Thyroid gland (tissue), 4 donors: ENCODE data around the gene NUP214. TPM values are rescaled to one million over a fixed set of nuclear protein-coding genes. Genes with fewer than 3 reads are reported as not detected.
"Not testable (repeated sequence)": the region's sequence is repeated elsewhere in the genome, so short reads cannot be mapped to it uniquely, and the experiment has no call there.

Experiments
- DNase-seq, 2 donors: peaks; one replicate each; pipeline ENCODE4 v3.0.0-alpha.2; 2019
- H3K27ac ChIP-seq, 3 donors: fragments of 200-600 bp; sonication (generic); 1 replicate in 2 of 3; 2 replicates in 1 of 3; pipeline ENCODE4 v1.5.1; 2016 to 2019; ENCODE audit warnings: mild to moderate bottlenecking in 1 of 3, moderate library complexity in 1 of 3
- H3K27me3 ChIP-seq: fragments of 200-600 bp; sonication (generic); one replicate; pipeline ENCODE4 v1.5.1; 2019
- H3K36me3 ChIP-seq, 2 donors: fragments of 200-600 bp; sonication (generic); one replicate each; pipeline ENCODE4 v1.5.1; 2016 to 2019
- H3K4me1 ChIP-seq, 2 donors: fragments of 200-600 bp; sonication (generic); one replicate each; pipeline ENCODE4 v1.5.1; 2017 to 2019
- H3K4me3 ChIP-seq, 3 donors: fragments of 200-600 bp; sonication (generic); replicated peaks in 1 of 3; 1 replicate in 2 of 3; 2 replicates in 1 of 3; pipeline ENCODE4 v1.5.1; 2016; ENCODE audit warnings: mild to moderate bottlenecking in 1 of 3
- H3K9me3 ChIP-seq: fragments of 200-600 bp; sonication (generic); one replicate; pipeline ENCODE4 v1.5.1; 2017
- POLR2A ChIP-seq, 2 donors: fragments of 450-650 bp; IDR thresholded peaks; one replicate each; pipeline ENCODE4 v1.6.1; 2017; ENCODE audit warnings: antibody characterized with exemption in 2 of 2, mild to moderate bottlenecking in 2 of 2, moderate library complexity in 1 of 2
- WGBS, 2 donors: methylation state at CpG; one replicate each; pipeline ENCODE4 v1.1.5; 2017; 5-methylcytosine and 5-hydroxymethylcytosine counted together
- intact Hi-C: fragments of 100-400 bp; cut with DNase I; formaldehyde crosslinking; loops from one replicate; pipeline ENCODE4 v1.15.1; 2023
- total RNA-seq, 4 donors: library from RNA; depleted of rRNA; stranded (reverse); fragments of >200 nt; gene quantifications; one replicate each; pipeline ENCODE4 v1.2.3, GENCODE V29; 2016
- TF ChIP-seq, protein P1 (sequence below), 6 experiments: fragments of 200-600 bp in 3 of 6; fragments of 450-650 bp in 3 of 6; sonication (generic) in 3 of 6; IDR thresholded peaks; one replicate each; pipeline ENCODE4 v1.5.1; 2016 to 2019; ENCODE audit warnings: antibody characterized with exemption in 6 of 6, mild to moderate bottlenecking in 2 of 6, inconsistent platforms in 1 of 6, moderate library complexity in 1 of 6

Gene NUP214
- total RNA-seq, 4 donors from 2014 or later = 27.3 to 59.2 (median 46.6) TPM

DNA sequence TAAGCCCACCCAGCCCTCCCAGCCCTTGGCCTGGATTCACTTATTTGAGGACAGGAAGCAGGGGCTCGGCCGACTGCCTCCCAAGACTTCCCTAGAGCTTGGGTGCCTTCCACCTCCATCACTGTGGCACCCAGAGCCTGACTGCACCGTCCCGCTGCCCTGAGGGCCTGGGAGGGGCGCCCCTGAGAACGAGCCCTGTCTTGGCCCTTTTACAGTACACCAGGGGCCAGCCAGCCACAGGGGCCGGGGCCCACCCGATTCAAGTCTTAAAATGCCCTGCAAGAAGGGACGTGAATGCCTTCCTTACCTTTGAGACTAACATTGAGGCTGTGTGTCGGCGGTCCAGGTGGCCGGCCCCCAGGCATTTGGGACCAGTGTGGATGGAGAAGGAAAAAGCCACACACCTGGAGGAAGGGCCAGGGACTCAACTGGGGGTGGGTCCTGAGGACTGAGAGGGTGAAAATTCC is 134.1 kb downstream of the NUP214 start:
- Histone ChIP-seq H3K9me3 (no peaks in the 10 kb centered on the region), H3K4me1 (no peaks in the 10 kb centered on the region), H3K27ac (no peak overlapping the region), H3K4me3 (no peak overlapping the region), H3K36me3 (no peaks in the 10 kb centered on the region), H3K27me3 (no peaks in the 10 kb centered on the region)
- intact Hi-C loops = no loop called here
- TF ChIP-seq, protein P1, sequence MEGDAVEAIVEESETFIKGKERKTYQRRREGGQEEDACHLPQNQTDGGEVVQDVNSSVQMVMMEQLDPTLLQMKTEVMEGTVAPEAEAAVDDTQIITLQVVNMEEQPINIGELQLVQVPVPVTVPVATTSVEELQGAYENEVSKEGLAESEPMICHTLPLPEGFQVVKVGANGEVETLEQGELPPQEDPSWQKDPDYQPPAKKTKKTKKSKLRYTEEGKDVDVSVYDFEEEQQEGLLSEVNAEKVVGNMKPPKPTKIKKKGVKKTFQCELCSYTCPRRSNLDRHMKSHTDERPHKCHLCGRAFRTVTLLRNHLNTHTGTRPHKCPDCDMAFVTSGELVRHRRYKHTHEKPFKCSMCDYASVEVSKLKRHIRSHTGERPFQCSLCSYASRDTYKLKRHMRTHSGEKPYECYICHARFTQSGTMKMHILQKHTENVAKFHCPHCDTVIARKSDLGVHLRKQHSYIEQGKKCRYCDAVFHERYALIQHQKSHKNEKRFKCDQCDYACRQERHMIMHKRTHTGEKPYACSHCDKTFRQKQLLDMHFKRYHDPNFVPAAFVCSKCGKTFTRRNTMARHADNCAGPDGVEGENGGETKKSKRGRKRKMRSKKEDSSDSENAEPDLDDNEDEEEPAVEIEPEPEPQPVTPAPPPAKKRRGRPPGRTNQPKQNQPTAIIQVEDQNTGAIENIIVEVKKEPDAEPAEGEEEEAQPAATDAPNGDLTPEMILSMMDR (IDR thresholded peaks at IDR 0.05) = no peak
- TF ChIP-seq POLR2A (IDR thresholded peaks at IDR 0.05) = no peak
- no peak for DNase-seq
- 95 to 100% methylated on average over 4 to 12 of the region's 12 CpGs for WGBS, 2 donors

DNA sequence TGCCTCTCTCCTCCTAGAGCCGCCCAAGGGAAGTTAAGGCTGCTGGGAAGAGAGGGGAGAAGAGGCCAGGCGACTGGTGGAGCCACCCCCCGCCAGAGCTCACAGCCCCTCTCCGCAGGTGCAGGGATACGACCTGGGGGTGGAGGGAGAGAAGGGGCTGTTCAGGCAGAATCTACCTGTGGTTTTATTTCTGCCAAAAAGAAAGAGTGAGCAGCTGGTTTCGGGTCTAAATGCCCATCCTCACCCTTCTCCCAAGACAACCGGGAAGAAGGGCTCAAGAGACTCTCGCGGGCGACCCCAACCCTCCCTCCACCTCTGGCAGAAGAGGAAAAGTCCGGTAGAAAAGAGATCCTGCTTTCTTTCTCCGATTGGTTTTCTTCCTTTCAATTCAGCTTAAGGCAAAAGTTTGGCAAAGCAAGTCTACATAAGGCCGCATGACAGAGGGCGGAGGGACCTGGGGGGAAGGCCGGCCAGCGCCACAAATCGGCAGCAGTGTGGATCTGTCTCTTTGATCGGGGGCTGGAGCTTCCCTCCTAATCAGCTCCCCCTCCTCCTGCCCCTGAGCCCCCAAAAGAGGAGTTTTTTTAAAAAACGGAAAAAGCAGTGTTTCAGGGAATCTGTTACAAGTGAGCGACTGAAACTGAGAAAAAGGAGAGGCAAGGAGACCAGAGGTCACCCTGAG is 134.7 kb downstream of the NUP214 start:
- DNase-seq = no peak
- no peak for TF ChIP-seq POLR2A (IDR thresholded peaks at IDR 0.05)
- TF ChIP-seq, protein P1 (IDR thresholded peaks at IDR 0.05) = no peak
- Histone ChIP-seq H3K4me3 (no peak overlapping the region), H3K9me3 (no peaks in the 10 kb centered on the region), H3K4me1 (no peaks in the 10 kb centered on the region), H3K36me3 (no peaks in the 10 kb centered on the region), H3K27me3 (no peaks in the 10 kb centered on the region), H3K27ac (no peak overlapping the region)
- WGBS, 2 donors = 90 to 92% methylated on average over 20 of the region's 20 CpGs
- intact Hi-C loops = no loop called here

DNA sequence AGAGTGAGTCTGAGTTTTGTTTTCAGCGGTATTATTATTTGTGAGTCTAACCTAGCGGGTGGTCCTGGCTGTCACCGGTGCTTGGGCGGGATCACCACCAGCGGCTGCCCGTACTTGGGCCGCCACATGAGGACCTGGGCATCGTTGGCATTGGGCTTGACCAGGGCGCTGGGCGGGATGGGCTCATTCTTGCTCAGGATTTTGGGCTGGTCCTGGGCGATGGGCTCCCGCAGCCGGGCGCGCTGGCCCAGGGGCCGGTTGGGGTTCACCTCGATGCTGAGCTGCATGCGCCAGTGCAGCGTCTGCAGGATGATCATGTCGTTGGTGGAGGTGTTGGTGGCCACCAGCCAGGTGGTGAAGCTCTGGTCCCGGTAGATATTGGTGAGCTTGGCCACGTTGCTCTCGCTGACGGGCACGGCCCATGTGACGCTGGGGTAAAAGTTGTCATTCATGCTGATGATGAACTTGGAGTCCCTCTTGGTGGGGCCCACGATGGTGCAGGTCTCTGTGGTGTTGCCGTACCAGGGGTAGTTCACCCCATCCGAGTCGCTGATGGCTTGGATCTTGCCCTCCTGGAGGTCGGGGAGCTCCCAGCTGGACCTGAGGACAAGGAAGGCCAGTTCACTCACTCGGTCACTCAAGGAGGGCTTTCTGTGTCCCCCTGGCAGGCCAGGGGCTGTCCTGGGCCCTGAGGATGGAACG is 135.5 kb downstream of the NUP214 start:
- Histone ChIP-seq H3K27ac (no peak overlapping the region), H3K9me3 (no peaks in the 10 kb centered on the region), H3K27me3 (no peaks in the 10 kb centered on the region), H3K4me3 (no peak overlapping the region), H3K36me3 (no peaks in the 10 kb centered on the region), H3K4me1 (peaks cover 0 to under 1% of the 10 kb centered on the region in 2 donors)
- no peak for TF ChIP-seq POLR2A (IDR thresholded peaks at IDR 0.05)
- TF ChIP-seq, protein P1 (IDR thresholded peaks at IDR 0.05) = no peak
- DNase-seq = no peak
- intact Hi-C loops = no loop called here
- WGBS, 2 donors = 95 to 98% methylated on average over 24 to 28 of the region's 33 CpGs

DNA sequence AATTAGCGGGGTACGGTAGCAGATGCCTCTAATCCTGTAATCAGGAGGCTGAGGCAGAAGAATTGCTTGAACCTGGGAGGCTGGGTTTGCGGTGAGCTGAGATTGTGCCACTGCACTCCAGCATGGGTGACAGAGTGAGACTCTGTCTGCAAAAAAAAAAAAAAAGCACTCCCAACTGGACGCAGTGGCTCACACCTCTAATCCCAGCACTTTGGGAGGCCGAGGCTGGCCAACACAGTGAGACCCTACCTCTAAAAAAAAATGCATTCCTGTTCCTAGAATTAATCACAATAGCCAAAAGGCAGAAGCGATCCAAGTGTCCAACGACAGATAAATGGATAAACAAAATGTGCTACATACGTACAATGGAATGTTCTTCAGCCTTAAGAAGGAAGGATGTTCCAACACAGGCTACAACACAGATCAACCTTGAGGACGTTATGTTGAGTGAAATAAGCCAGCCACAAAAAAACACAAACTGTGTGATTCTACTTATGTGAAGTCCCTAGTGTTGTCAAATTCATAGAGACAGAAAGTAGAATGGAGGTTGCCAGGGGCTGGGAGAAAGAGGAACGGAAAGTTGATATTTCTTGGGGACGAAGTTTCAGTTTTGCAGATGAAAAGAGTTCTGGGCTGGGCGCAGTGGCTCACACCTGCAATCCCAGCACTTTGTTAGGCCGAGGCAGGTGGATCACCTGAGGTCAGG is 137.1 kb downstream of the NUP214 start:
- Histone ChIP-seq H3K27ac (no peak overlapping the region), H3K27me3 (no peaks in the 10 kb centered on the region), H3K4me3 (no peak overlapping the region), H3K36me3 (no peaks in the 10 kb centered on the region), H3K4me1 (peaks cover 0 to 4% of the 10 kb centered on the region in 2 donors), H3K9me3 (no peaks in the 10 kb centered on the region)
- intact Hi-C loops = no loop called here
- DNase-seq = no peak
- WGBS, 2 donors = 87 to 89% methylated on average over 13 of the region's 13 CpGs
- TF ChIP-seq, protein P1 (IDR thresholded peaks at IDR 0.05) = no peak
- TF ChIP-seq POLR2A (IDR thresholded peaks at IDR 0.05) = no peak

DNA sequence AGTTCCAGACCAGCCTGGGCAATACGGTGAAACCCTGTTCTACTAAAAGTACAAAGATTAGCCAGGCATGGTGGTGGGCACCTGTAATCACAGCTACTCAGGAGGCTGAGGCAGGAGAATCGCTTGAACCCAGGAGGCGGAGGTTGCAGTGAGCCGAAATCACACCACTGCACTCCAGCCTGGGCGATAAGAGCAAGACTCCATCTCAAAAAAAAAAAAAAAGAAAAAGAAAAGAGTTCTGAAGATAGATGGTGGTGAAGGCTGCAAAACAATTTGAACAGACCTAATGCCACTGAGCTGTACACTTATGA is 137.6 kb downstream of the NUP214 start:
- H3K9me3 ChIP-seq, H3K36me3 ChIP-seq, intact Hi-C loops, H3K4me1 ChIP-seq, H3K27me3 ChIP-seq, H3K27ac ChIP-seq, H3K4me3 ChIP-seq, DNase-seq: not testable (repeated sequence)
- WGBS, 2 donors = 86 to 88% methylated on average over 5 of the region's 5 CpGs
